C4-2B (cell line): ENCODE data around the gene PAX3.

ENCODE experiments used
- CTCF ChIP-seq: fragments of 450-650 bp; conservative IDR thresholded peaks from 2 replicates; pipeline ENCODE4 v1.5.1; 2017; ENCODE audit warnings: mild to moderate bottlenecking
- ZFX ChIP-seq: fragments of 450-650 bp; IDR thresholded peaks from 2 replicates; pipeline ENCODE4 v1.6.1; 2017

- no peak for TF ChIP-seq CTCF
- no peak for TF ChIP-seq ZFX
Observed at GRCh38 chr2:222228054-222228453, 70.7 kb downstream of the PAX3 start.
